ENCODE results near the gene SCAMP2.

SCAMP2 gene

DNA sequence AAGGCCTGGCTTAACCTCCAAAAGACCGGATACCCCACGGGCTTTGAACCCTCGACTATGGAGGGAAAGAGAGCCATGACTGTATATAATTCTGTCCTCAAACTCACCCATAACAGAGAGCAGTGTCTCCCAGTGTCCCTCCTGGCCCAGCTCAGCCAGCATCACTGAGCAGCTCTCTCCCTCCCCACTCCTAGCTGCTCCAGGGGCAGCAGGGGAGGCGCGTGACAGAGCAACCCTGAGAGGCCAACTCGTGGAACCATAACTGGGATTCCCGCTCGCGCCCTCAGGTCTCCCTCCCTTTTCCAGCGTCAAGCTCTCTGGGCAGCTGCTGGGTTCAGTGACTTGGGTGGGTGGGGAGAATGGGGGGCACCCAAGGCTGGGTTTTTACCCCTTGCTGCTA is 47.3 kb downstream of the SCAMP2 start:
- Histone ChIP-seq H3K36me3 (ENCODE audit: insufficient read depth, low read length) (no peaks in the 10 kb centered on the region), H3K4me1 (ENCODE audit: insufficient read depth, low read length) (peaks cover 8% of the 10 kb centered on the region), H3K4me3 (ENCODE audit: low read length) (no peak overlapping the region), H3K27me3 (ENCODE audit: insufficient read depth, low read length) (peaks cover 71% of the 10 kb centered on the region), H3K9me3 (ENCODE audit: low read length) (no peaks in the 10 kb centered on the region), H2AFZ (ENCODE audit: low read depth, low read length) (no peak overlapping the region)

- Histone ChIP-seq H3K4me3 (ENCODE audit: low read length) (no peak overlapping the region), H3K36me3 (ENCODE audit: insufficient read depth, low read length) (no peaks in the 10 kb centered on the region), H3K27me3 (ENCODE audit: insufficient read depth, low read length) (peaks cover 62% of the 10 kb centered on the region), H3K4me1 (ENCODE audit: insufficient read depth, low read length) (peaks cover 12% of the 10 kb centered on the region), H3K9me3 (ENCODE audit: low read length) (no peaks in the 10 kb centered on the region), H2AFZ (ENCODE audit: low read depth, low read length) (no peak overlapping the region)
Observed at GRCh38 chr15:74824976-74825375, 48.2 kb downstream of the SCAMP2 start.

- Histone ChIP-seq H3K27me3 (ENCODE audit: insufficient read depth, low read length) (peaks cover 59% of the 10 kb centered on the region), H3K4me1 (ENCODE audit: insufficient read depth, low read length) (peaks cover 12% of the 10 kb centered on the region), H3K36me3 (ENCODE audit: insufficient read depth, low read length) (no peaks in the 10 kb centered on the region), H3K4me3 (ENCODE audit: low read length) (no peak overlapping the region), H2AFZ (ENCODE audit: low read depth, low read length) (no peak overlapping the region), H3K9me3 (ENCODE audit: low read length) (no peaks in the 10 kb centered on the region)
Observed at GRCh38 chr15:74823324-74823723, 49.8 kb downstream of the SCAMP2 start.

GRCh38 chr15:74822233-74822632 is 50.9 kb downstream of the SCAMP2 start:
- H3K27me3 ChIP-seq (ENCODE audit: insufficient read depth, low read length) = peaks cover 48% of the 10 kb centered on the region

DNA sequence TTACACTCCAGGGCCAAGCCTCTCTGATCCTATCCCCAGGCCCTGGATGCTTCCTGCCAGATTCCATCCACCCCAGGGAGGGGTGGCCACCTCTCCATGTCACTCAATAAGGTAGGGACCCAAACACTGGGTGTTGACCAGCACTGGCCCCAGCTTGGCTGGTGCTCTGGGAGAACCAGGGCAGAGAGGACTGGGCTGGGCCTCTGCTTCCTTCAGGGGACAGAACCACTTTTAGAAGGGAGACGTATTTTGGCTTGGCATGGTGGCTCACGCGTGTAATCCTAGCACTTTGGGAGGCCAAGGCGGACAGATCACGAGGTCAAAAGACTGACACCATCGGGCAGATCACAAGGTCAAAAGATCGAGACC is 51.4 kb downstream of the SCAMP2 start:
- no peaks in the 10 kb centered on the region for H3K36me3 ChIP-seq (ENCODE audit: insufficient read depth, low read length)
- no peak overlapping the region for H2AFZ ChIP-seq (ENCODE audit: low read depth, low read length)
- no peaks in the 10 kb centered on the region for H3K9me3 ChIP-seq (ENCODE audit: low read length)
- H3K4me3 ChIP-seq (ENCODE audit: low read length) = no peak overlapping the region
- peaks cover 12% of the 10 kb centered on the region for H3K4me1 ChIP-seq (ENCODE audit: insufficient read depth, low read length)
- peaks cover 43% of the 10 kb centered on the region for H3K27me3 ChIP-seq (ENCODE audit: insufficient read depth, low read length)

More at GRCh38 chr15:74822233-74822632, 50.9 kb downstream of the SCAMP2 start:
- H3K4me3 ChIP-seq (ENCODE audit: low read length) = no peak overlapping the region
- peaks cover 12% of the 10 kb centered on the region for H3K4me1 ChIP-seq (ENCODE audit: insufficient read depth, low read length)
- H3K9me3 ChIP-seq (ENCODE audit: low read length) = no peaks in the 10 kb centered on the region
- no peaks in the 10 kb centered on the region for H3K36me3 ChIP-seq (ENCODE audit: insufficient read depth, low read length)
- H2AFZ ChIP-seq (ENCODE audit: low read depth, low read length) = no peak overlapping the region

DNA sequence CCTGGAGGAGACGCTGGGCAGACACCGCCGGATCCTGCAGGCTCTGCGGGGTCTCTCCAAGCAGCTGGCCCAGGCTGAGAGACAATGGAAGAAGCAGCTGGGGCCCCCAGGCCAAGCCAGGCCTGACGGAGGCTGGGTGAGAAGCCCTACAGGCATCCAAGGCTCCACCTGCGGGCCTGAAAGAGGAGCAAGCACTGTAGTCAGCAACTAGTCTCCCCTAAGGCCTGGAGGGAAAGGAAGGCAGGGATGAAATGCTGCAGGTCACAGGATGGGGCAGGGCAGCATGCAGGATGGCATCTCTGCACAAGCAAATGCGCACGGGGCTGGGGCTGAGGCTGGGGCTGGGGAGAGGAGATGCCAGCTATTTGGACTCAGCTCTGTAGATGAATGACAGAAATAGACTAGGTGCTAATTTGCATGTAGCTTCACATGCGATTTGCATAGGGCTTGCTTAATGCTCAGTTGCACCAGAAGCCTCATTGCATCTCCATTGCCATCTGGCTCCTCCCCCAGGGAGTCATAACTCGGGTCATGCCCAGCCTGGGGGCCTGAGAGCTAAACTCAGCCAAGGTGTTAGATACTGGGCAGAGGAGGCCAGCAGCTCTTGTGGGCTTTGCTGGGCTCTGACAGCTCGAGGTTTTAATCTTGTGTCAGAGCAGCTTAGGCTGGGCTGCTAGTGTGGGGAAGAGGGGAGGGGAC is 51.9 kb downstream of the SCAMP2 start:
- Histone ChIP-seq H3K4me1 (ENCODE audit: insufficient read depth, low read length) (peaks cover 12% of the 10 kb centered on the region), H3K27me3 (ENCODE audit: insufficient read depth, low read length) (peaks cover 40% of the 10 kb centered on the region), H3K36me3 (ENCODE audit: insufficient read depth, low read length) (no peaks in the 10 kb centered on the region), H3K9me3 (ENCODE audit: low read length) (no peaks in the 10 kb centered on the region), H3K4me3 (ENCODE audit: low read length) (no peak overlapping the region), H2AFZ (ENCODE audit: low read depth, low read length) (no peak overlapping the region)

DNA sequence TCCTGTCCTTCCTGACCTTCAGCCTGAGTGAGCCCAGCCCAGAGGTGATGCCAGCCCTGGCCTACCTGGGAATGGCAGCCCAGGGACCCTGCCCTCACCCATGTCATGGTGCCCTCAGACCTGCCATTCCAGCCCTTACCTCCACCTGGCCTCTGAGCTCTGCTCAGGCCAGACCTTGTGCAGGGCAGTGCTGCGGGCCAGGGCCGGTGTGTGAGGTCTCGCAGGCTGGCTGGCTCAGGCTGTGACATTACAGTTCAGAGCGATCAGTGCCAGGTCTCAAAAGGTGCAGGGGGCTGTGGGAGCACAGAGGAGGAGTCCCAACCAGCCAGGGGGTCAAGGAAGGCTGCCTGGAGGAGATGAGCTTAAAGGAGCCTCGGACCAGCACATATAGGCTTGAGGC is 53.1 kb downstream of the SCAMP2 start:
- Histone ChIP-seq H3K27me3 (ENCODE audit: insufficient read depth, low read length) (peaks cover 28% of the 10 kb centered on the region), H2AFZ (ENCODE audit: low read depth, low read length) (no peak overlapping the region), H3K4me3 (ENCODE audit: low read length) (no peak overlapping the region), H3K9me3 (ENCODE audit: low read length) (no peaks in the 10 kb centered on the region), H3K36me3 (ENCODE audit: insufficient read depth, low read length) (no peaks in the 10 kb centered on the region), H3K4me1 (ENCODE audit: insufficient read depth, low read length) (peaks cover 12% of the 10 kb centered on the region)

DNA sequence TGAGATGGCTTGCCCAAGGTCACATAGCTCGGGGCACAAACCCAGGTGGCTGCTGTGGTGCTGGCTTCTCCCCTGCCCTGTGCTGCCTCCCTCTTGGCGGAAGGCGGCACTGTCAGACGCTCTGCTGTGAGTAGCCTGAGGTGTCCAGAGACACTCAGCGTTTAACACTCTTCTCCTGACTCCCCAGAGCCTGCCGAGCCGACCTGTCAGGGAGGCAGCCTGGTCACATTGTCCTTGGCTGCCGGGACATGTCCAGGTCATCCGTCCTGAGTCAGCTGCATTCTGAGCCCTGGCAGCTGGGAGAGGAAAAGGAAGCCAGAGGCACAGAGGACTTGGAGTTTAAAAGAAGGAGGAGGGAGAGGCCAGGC is 55.8 kb downstream of the SCAMP2 start:
- Histone ChIP-seq H3K9me3 (ENCODE audit: low read length) (no peaks in the 10 kb centered on the region), H3K4me1 (ENCODE audit: insufficient read depth, low read length) (peaks cover 12% of the 10 kb centered on the region), H3K27me3 (ENCODE audit: insufficient read depth, low read length) (peaks cover 7% of the 10 kb centered on the region), H3K4me3 (ENCODE audit: low read length) (no peak overlapping the region), H2AFZ (ENCODE audit: low read depth, low read length) (no peak overlapping the region), H3K36me3 (ENCODE audit: insufficient read depth, low read length) (no peaks in the 10 kb centered on the region)

DNA sequence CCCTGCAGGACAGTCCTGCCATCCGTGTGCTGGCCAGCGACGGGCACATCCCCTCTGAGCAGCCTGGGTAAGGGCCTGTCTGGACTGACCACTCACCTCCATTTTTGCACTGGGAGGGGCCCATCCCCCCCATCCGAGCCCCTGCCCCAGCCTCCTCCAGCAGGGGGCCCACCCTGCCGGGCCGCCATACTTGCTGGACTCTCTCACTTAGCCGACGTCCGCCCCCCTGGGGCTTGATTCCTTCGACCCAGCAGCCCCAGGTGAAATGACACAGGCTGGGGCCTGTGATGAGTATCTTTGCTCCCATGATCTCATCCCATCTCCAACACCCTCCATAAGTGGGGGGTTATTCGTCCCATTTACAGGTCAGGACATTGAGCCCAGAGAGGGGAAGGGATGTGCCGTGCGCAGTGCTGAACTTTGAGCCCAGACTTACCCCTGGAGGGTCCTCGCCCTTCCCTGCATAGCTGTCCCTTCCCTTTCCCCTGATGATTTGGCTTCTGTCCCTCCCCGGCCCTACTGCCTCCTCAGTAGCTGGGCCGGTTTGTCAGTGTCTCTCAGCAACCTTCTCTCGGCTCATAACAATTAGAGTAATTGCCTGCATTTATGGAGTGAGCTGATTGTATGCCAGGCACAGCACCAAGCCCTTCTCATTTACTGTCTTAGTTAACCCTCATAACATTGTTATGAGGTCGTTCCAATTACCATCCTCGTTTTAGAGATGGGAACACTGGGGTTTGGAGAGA is 56.4 kb downstream of the SCAMP2 start:
- H3K9me3 ChIP-seq (ENCODE audit: low read length) = no peaks in the 10 kb centered on the region
- peaks cover 12% of the 10 kb centered on the region for H3K4me1 ChIP-seq (ENCODE audit: insufficient read depth, low read length)
- no peaks in the 10 kb centered on the region for H3K36me3 ChIP-seq (ENCODE audit: insufficient read depth, low read length)
- no peak overlapping the region for H3K4me3 ChIP-seq (ENCODE audit: low read length)
- H2AFZ ChIP-seq (ENCODE audit: low read depth, low read length) = no peak overlapping the region
- H3K27me3 ChIP-seq (ENCODE audit: insufficient read depth, low read length) = peaks cover 5% of the 10 kb centered on the region

DNA sequence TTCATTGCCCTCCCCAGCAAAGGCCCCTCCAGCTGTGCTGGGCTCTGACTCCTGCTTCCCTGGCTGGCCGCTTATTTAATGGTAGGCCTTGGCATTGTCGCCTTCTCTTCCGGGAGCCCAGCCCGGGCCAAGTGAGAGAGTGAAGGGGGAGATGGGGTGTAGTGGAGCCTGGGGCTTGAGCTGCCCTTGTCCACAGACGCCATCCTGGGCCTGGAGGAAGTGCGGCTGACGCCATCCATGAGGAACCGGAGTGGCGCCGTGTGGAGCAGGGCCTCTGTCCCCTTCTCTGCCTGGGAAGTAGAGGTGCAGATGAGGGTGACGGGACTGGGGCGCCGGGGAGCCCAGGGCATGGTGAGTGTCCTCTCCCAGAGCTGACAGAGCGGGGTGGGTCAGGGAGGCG is 57.2 kb downstream of the SCAMP2 start:
- Histone ChIP-seq H3K4me3 (ENCODE audit: low read length) (no peak overlapping the region), H3K4me1 (ENCODE audit: insufficient read depth, low read length) (peaks cover 4% of the 10 kb centered on the region), H2AFZ (ENCODE audit: low read depth, low read length) (no peak overlapping the region), H3K27me3 (ENCODE audit: insufficient read depth, low read length) (peaks cover 3% of the 10 kb centered on the region), H3K36me3 (ENCODE audit: insufficient read depth, low read length) (no peaks in the 10 kb centered on the region), H3K9me3 (ENCODE audit: low read length) (no peaks in the 10 kb centered on the region)

- Histone ChIP-seq H3K9me3 (ENCODE audit: low read length) (no peaks in the 10 kb centered on the region), H3K36me3 (ENCODE audit: insufficient read depth, low read length) (no peaks in the 10 kb centered on the region), H3K4me1 (ENCODE audit: insufficient read depth, low read length) (no peaks in the 10 kb centered on the region), H2AFZ (ENCODE audit: low read depth, low read length) (no peak overlapping the region), H3K4me3 (ENCODE audit: low read length) (no peak overlapping the region), H3K27me3 (ENCODE audit: insufficient read depth, low read length) (peaks cover 3% of the 10 kb centered on the region)
Observed at GRCh38 chr15:74815121-74815934, 57.8 kb downstream of the SCAMP2 start.

- Histone ChIP-seq H2AFZ (ENCODE audit: low read depth, low read length) (no peak within 1 kb of the TSS), H3K9me3 (ENCODE audit: low read length) (no peaks in the 10 kb centered on the region), H3K4me3 (ENCODE audit: low read length) (no peak within 1 kb of the TSS), H3K36me3 (ENCODE audit: insufficient read depth, low read length) (no peaks in the 10 kb centered on the region), H3K27me3 (ENCODE audit: insufficient read depth, low read length) (no peaks in the 10 kb centered on the region), H3K4me1 (ENCODE audit: insufficient read depth, low read length) (no peaks in the 10 kb centered on the region)
Observed at GRCh38 chr15:74812533-74812932, 60.6 kb downstream of the SCAMP2 start, which contains the start of gene LMAN1L. TSS of gene LMAN1L (plus strand) at chr15:74812835. CDS start at chr15:74812855, 20 bp downstream.

GRCh38 chr15:74809956-74810355 is 63.2 kb downstream of the SCAMP2 start:
- Histone ChIP-seq H3K4me3 (ENCODE audit: low read length) (no peak overlapping the region), H3K27me3 (ENCODE audit: insufficient read depth, low read length) (no peaks in the 10 kb centered on the region), H3K4me1 (ENCODE audit: insufficient read depth, low read length) (no peaks in the 10 kb centered on the region), H3K36me3 (ENCODE audit: insufficient read depth, low read length) (no peaks in the 10 kb centered on the region), H3K9me3 (ENCODE audit: low read length) (no peaks in the 10 kb centered on the region), H2AFZ (ENCODE audit: low read depth, low read length) (no peak overlapping the region)

Data from neuron (in vitro differentiated cells).